ENCODE data around the gene C4orf33.
A peak's percentile ranks its signal among the peaks of the same experiment; 100 is the strongest.
"Not testable (repeated sequence)": the region's sequence is repeated elsewhere in the genome, so short reads cannot be mapped to it uniquely, and the experiment has no call there.

The C4orf33 gene

GRCh38 chr4:129095811-129096454 lies at the start of gene C4orf33:
TSS of gene C4orf33 (plus strand) at chr4:129096152. CDS start at chr4:129102611, 6,459 bp downstream.
- FAIRE-seq = no peak
- DNase-seq (ENCODE audit: insufficient read length, low spot score) = peak; percentile 27

GRCh38 chr4:129059028-129059427 lies 36.9 kb upstream of the C4orf33 start:
- TF ChIP-seq POLR2A (IDR thresholded peaks at IDR 0.05; ENCODE audit: low read depth, low read length) = no peak
- FAIRE-seq = no peak
- DNase-seq (ENCODE audit: insufficient read length, low spot score) = no peak

More at GRCh38 chr4:129095811-129096454, at the start of gene C4orf33:
- peak; percentile 41; the same call in 1 of the 2 replicates for TF ChIP-seq POLR2A (IDR thresholded peaks at IDR 0.05; ENCODE audit: low read depth, low read length)

GRCh38 chr4:129062580-129062979 lies 33.4 kb upstream of the C4orf33 start:
- TF ChIP-seq POLR2A (IDR thresholded peaks at IDR 0.05; ENCODE audit: low read depth, low read length) = no peak
- FAIRE-seq = no peak

GRCh38 chr4:129063640-129064039 lies 32.3 kb upstream of the C4orf33 start:
- FAIRE-seq (no peak), DNase-seq (ENCODE audit: insufficient read length, low spot score) (no peak)
- TF ChIP-seq POLR2A (IDR thresholded peaks at IDR 0.05; ENCODE audit: low read depth, low read length) = no peak

More at GRCh38 chr4:129062580-129062979, 33.4 kb upstream of the C4orf33 start:
- DNase-seq (ENCODE audit: insufficient read length, low spot score) = no peak

GRCh38 chr4:129064717-129065116 lies 31.2 kb upstream of the C4orf33 start:
- FAIRE-seq (no peak), DNase-seq (ENCODE audit: insufficient read length, low spot score) (no peak)
- no peak for TF ChIP-seq POLR2A (IDR thresholded peaks at IDR 0.05; ENCODE audit: low read depth, low read length)

GRCh38 chr4:129069537-129069936 lies 26.4 kb upstream of the C4orf33 start:
- DNase-seq (ENCODE audit: insufficient read length, low spot score); FAIRE-seq: not testable (repeated sequence)

- FAIRE-seq (no peak), DNase-seq (ENCODE audit: insufficient read length, low spot score) (no peak)
- no peak for TF ChIP-seq POLR2A (IDR thresholded peaks at IDR 0.05; ENCODE audit: low read depth, low read length)
Observed at GRCh38 chr4:129077326-129077725, 18.6 kb upstream of the C4orf33 start.

GRCh38 chr4:129080129-129080528 lies 15.8 kb upstream of the C4orf33 start:
- TF ChIP-seq POLR2A (IDR thresholded peaks at IDR 0.05; ENCODE audit: low read depth, low read length) = no peak
- FAIRE-seq (no peak), DNase-seq (ENCODE audit: insufficient read length, low spot score) (no peak)

GRCh38 chr4:129082302-129082701 lies 13.7 kb upstream of the C4orf33 start:
- no peak for TF ChIP-seq POLR2A (IDR thresholded peaks at IDR 0.05; ENCODE audit: low read depth, low read length)
- DNase-seq (ENCODE audit: insufficient read length, low spot score) (no peak), FAIRE-seq (no peak)

- FAIRE-seq (no peak), DNase-seq (ENCODE audit: insufficient read length, low spot score) (no peak)
- no peak for TF ChIP-seq POLR2A (IDR thresholded peaks at IDR 0.05; ENCODE audit: low read depth, low read length)
Observed at GRCh38 chr4:129085472-129085871, 10.5 kb upstream of the C4orf33 start.

GRCh38 chr4:129087516-129087915 lies 8.4 kb upstream of the C4orf33 start:
- no peak for DNase-seq (ENCODE audit: insufficient read length, low spot score)
- no peak for FAIRE-seq
- TF ChIP-seq POLR2A (IDR thresholded peaks at IDR 0.05; ENCODE audit: low read depth, low read length) = no peak

GRCh38 chr4:129092631-129093190 lies 3.2 kb upstream of the C4orf33 start:
- DNase-seq (ENCODE audit: insufficient read length, low spot score) (no peak), FAIRE-seq (peak; percentile 20)
- no peak for TF ChIP-seq POLR2A (IDR thresholded peaks at IDR 0.05; ENCODE audit: low read depth, low read length)

GRCh38 chr4:129093191-129093920 lies 2.6 kb upstream of the C4orf33 start, which contains the start of gene SCLT1:
TSS of gene SCLT1 (minus strand) at chr4:129093539. CDS start at chr4:129093103, 436 bp downstream.
- peak; percentile 88 for TF ChIP-seq POLR2A (IDR thresholded peaks at IDR 0.05; ENCODE audit: low read depth, low read length)
- DNase-seq (ENCODE audit: insufficient read length, low spot score) (peak; percentile 45), FAIRE-seq (peak; percentile 86)

GRCh38 chr4:129094347-129094746 lies 1.6 kb upstream of the C4orf33 start:
- DNase-seq (ENCODE audit: insufficient read length, low spot score) = no peak
- no peak for FAIRE-seq
- no peak for TF ChIP-seq POLR2A (IDR thresholded peaks at IDR 0.05; ENCODE audit: low read depth, low read length)

Data from H54 (cell line).